Hepatocyte (in vitro differentiated cells): ENCODE data around the gene ACOXL.

Experiments
- EZH2phosphoT487 ChIP-seq: fragments of 200-600 bp; sonication (generic); IDR thresholded peaks from one replicate; pipeline ENCODE4 v1.6.1; 2018; ENCODE audit warnings: antibody characterized with exemption, mild to moderate bottlenecking, low read depth, moderate library complexity; ENCODE audit not compliant: unreplicated experiment, severe bottlenecking
- TF ChIP-seq, protein P1 (sequence below): fragments of 200-600 bp; sonication (generic); IDR thresholded peaks from 2 replicates; pipeline ENCODE4 v1.5.1; 2016; ENCODE audit warnings: antibody characterized with exemption, mild to moderate bottlenecking; ENCODE audit not compliant: poor library complexity

DNA sequence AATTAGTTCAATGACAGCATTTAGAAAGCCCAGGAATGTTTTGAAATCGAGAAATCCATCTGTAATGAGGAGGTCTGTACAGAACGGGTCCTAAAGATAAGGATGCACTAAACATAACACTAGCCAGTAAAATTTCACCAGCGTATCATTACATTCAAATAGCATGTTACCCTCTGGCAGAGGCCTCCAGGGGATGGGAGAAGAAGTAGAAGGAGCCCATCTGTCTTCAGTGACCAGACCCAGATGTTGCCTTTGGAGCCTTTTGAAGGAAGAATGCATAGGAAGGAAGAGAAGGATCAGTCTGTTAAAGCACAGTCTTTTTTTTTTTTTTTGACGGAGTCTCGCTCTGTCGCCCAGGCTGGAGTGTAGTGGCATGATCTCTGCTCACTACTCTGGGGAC, 302.2 kb downstream of the ACOXL start:
- TF ChIP-seq, protein P1, sequence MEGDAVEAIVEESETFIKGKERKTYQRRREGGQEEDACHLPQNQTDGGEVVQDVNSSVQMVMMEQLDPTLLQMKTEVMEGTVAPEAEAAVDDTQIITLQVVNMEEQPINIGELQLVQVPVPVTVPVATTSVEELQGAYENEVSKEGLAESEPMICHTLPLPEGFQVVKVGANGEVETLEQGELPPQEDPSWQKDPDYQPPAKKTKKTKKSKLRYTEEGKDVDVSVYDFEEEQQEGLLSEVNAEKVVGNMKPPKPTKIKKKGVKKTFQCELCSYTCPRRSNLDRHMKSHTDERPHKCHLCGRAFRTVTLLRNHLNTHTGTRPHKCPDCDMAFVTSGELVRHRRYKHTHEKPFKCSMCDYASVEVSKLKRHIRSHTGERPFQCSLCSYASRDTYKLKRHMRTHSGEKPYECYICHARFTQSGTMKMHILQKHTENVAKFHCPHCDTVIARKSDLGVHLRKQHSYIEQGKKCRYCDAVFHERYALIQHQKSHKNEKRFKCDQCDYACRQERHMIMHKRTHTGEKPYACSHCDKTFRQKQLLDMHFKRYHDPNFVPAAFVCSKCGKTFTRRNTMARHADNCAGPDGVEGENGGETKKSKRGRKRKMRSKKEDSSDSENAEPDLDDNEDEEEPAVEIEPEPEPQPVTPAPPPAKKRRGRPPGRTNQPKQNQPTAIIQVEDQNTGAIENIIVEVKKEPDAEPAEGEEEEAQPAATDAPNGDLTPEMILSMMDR: no peak
- TF ChIP-seq EZH2phosphoT487: no peak
